ENCODE measurements around the gene MYO16.
A peak's percentile ranks its signal among the peaks of the same experiment; 100 is the strongest.

- TF ChIP-seq, protein P1, sequence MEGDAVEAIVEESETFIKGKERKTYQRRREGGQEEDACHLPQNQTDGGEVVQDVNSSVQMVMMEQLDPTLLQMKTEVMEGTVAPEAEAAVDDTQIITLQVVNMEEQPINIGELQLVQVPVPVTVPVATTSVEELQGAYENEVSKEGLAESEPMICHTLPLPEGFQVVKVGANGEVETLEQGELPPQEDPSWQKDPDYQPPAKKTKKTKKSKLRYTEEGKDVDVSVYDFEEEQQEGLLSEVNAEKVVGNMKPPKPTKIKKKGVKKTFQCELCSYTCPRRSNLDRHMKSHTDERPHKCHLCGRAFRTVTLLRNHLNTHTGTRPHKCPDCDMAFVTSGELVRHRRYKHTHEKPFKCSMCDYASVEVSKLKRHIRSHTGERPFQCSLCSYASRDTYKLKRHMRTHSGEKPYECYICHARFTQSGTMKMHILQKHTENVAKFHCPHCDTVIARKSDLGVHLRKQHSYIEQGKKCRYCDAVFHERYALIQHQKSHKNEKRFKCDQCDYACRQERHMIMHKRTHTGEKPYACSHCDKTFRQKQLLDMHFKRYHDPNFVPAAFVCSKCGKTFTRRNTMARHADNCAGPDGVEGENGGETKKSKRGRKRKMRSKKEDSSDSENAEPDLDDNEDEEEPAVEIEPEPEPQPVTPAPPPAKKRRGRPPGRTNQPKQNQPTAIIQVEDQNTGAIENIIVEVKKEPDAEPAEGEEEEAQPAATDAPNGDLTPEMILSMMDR (conservative IDR thresholded peaks at IDR 0.05; ENCODE audit: low read depth, low read length), result no peak
- no peak for TF ChIP-seq RCOR1 (IDR thresholded peaks at IDR 0.05; ENCODE audit: insufficient replicate concordance, low read length)
- no peak for TF ChIP-seq POLR2A (IDR thresholded peaks at IDR 0.05; ENCODE audit: low read depth, low read length)
- TF ChIP-seq USF2 (IDR thresholded peaks at IDR 0.05; ENCODE audit: low read depth, low read length), result no peak
- no peak for TF ChIP-seq MXI1 (IDR thresholded peaks at IDR 0.05; ENCODE audit: borderline replicate concordance, low read depth, low read length)
- no peak for TF ChIP-seq CHD1 (IDR thresholded peaks at IDR 0.05; ENCODE audit: low read depth, low read length)
- TF ChIP-seq SMC3 (IDR thresholded peaks at IDR 0.05; ENCODE audit: low read depth, low read length), result no peak
- peak; percentile 69 for TF ChIP-seq MAFK (IDR thresholded peaks at IDR 0.05; ENCODE audit: low read depth, low read length)
- TF ChIP-seq RFX5 (IDR thresholded peaks at IDR 0.05; ENCODE audit: low read depth, low read length), result no peak
- TF ChIP-seq, protein P2, sequence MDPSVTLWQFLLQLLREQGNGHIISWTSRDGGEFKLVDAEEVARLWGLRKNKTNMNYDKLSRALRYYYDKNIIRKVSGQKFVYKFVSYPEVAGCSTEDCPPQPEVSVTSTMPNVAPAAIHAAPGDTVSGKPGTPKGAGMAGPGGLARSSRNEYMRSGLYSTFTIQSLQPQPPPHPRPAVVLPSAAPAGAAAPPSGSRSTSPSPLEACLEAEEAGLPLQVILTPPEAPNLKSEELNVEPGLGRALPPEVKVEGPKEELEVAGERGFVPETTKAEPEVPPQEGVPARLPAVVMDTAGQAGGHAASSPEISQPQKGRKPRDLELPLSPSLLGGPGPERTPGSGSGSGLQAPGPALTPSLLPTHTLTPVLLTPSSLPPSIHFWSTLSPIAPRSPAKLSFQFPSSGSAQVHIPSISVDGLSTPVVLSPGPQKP (IDR thresholded peaks at IDR 0.05; ENCODE audit: borderline replicate concordance, low read depth, low read length), result no peak
Observed at GRCh38 chr13:109101550-109102144, 472.2 kb downstream of the MYO16 start.
